ENCODE data around the gene MRGPRX3.

The MRGPRX3 gene

DNA sequence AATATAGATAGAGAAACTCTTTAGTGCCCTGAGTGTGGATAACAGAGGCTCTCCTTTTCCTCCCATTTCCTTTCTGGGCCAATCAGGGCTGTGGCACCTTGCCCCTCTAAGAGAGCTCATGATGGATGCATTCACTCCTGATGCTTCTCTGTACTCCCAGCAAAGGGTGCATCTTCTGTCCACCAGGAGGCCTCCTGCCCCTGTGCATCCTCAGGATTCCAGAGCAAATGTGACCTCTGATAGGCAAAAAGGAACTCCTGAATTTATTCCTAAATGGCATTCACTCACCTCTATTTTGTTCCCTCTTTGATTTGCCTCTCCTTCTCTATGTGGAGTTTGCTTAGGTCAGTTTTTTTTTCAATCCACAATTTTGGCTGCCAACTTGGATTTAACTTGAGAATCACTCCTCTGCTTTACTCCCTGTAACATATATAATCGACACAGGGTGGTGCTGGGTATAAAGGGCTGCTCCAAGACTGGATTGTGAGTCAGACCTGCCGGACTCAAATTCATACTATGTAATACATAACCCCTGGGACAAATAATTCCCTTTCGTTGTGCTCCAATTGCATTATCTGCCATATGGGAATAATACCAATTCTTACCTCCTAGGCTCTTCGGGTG is 39.1 kb downstream of the MRGPRX3 start:
- Histone ChIP-seq H3K4me3 (ENCODE audit: low read length) (no peak overlapping the region), H3K27ac (ENCODE audit: low read length) (no peak overlapping the region), H3K27me3 (ENCODE audit: insufficient read depth, low read length) (peaks cover 3% of the 10 kb centered on the region; the same call in 1 of the 2 replicates), H3K9me3 (ENCODE audit: insufficient read depth, low read depth, low read length) (no peaks in the 10 kb centered on the region), H3K36me3 (ENCODE audit: insufficient read depth, low read depth, low read length) (no peaks in the 10 kb centered on the region), H3K4me1 (ENCODE audit: insufficient read depth, low read length) (no peaks in the 10 kb centered on the region), H3K9ac (ENCODE audit: low read depth, low read length) (no peak overlapping the region)

GRCh38 chr11:18172666-18173065 is 40.3 kb downstream of the MRGPRX3 start, which contains the start of gene MRGPRX4:
TSS of gene MRGPRX4 (plus strand) at chr11:18172837. CDS start at chr11:18173257, 420 bp downstream.
- H3K27ac ChIP-seq (ENCODE audit: low read length): no peak within 1 kb of the TSS

GRCh38 chr11:18173225-18173866 is 41.0 kb downstream of the MRGPRX3 start:
- H3K27ac ChIP-seq (ENCODE audit: low read length): no peak overlapping the region
- H3K27me3 ChIP-seq (ENCODE audit: insufficient read depth, low read length): peaks cover 5% of the 10 kb centered on the region; the same call in 1 of the 2 replicates
- H3K4me3 ChIP-seq (ENCODE audit: low read length): no peak overlapping the region
- no peaks in the 10 kb centered on the region for H3K36me3 ChIP-seq (ENCODE audit: insufficient read depth, low read depth, low read length)
- no peak overlapping the region for H3K9ac ChIP-seq (ENCODE audit: low read depth, low read length)
- H3K9me3 ChIP-seq (ENCODE audit: insufficient read depth, low read depth, low read length): no peaks in the 10 kb centered on the region
- H3K4me1 ChIP-seq (ENCODE audit: insufficient read depth, low read length): no peaks in the 10 kb centered on the region

More at GRCh38 chr11:18172666-18173065, 40.3 kb downstream of the MRGPRX3 start, which contains the start of gene MRGPRX4:
- H3K36me3 ChIP-seq (ENCODE audit: insufficient read depth, low read depth, low read length): no peaks in the 10 kb centered on the region
- no peak within 1 kb of the TSS for H3K9ac ChIP-seq (ENCODE audit: low read depth, low read length)
- no peaks in the 10 kb centered on the region for H3K4me1 ChIP-seq (ENCODE audit: insufficient read depth, low read length)
- peaks cover 3% of the 10 kb centered on the region; the same call in 1 of the 2 replicates for H3K27me3 ChIP-seq (ENCODE audit: insufficient read depth, low read length)
- no peak within 1 kb of the TSS for H3K4me3 ChIP-seq (ENCODE audit: low read length)
- no peaks in the 10 kb centered on the region for H3K9me3 ChIP-seq (ENCODE audit: insufficient read depth, low read depth, low read length)

Data from iPS-20b (cell line).